Neuronal stem cell (in vitro differentiated cells): Measurements from ENCODE around the gene RAP1GAP.

ENCODE experiments used
- DNase-seq: peaks from one replicate; pipeline ENCODE4 v3.0.0-alpha.2; 2013; ENCODE audit warnings: low spot score
- H2AFZ ChIP-seq: one replicate; pipeline ENCODE4 v1.6.1; 2013; ENCODE audit warnings: mild to moderate bottlenecking, low read length, inconsistent platforms
- H2AK5ac ChIP-seq: 2 replicates; pipeline ENCODE4 v1.6.1; 2013; ENCODE audit warnings: low read depth, mild to moderate bottlenecking, inconsistent platforms, low read length, moderate library complexity, mixed read lengths
- H2BK120ac ChIP-seq: 2 replicates; pipeline ENCODE4 v1.6.1; 2013; ENCODE audit warnings: low read depth, mild to moderate bottlenecking, inconsistent platforms, low read length, moderate library complexity, mixed read lengths
- H2BK12ac ChIP-seq: one replicate; pipeline ENCODE4 v1.6.1; 2013; ENCODE audit warnings: low read length, inconsistent platforms
- H2BK15ac ChIP-seq: 2 replicates; pipeline ENCODE4 v1.6.1; 2013; ENCODE audit warnings: mild to moderate bottlenecking, low read length, inconsistent platforms, mixed read lengths
- H2BK5ac ChIP-seq: one replicate; pipeline ENCODE4 v1.6.1; 2013; ENCODE audit warnings: inconsistent platforms, mild to moderate bottlenecking, low read length, moderate library complexity
- H3K14ac ChIP-seq: one replicate; pipeline ENCODE4 v1.6.1; 2013; ENCODE audit warnings: low read length, inconsistent platforms
- H3K18ac ChIP-seq: 2 replicates; pipeline ENCODE4 v1.6.1; 2013; ENCODE audit warnings: low read length, inconsistent platforms
- H3K23ac ChIP-seq: 2 replicates; pipeline ENCODE4 v1.6.1; 2013; ENCODE audit warnings: low read depth, mild to moderate bottlenecking, mixed read lengths, low read length, inconsistent platforms; ENCODE audit not compliant: poor library complexity
- H3K27ac ChIP-seq: replicated peaks from 3 replicates; pipeline ENCODE4 v1.5.1; 2013; ENCODE audit warnings: low read length, inconsistent platforms
- H3K27me3 ChIP-seq, 3 experiments: 2 replicates each; pipeline ENCODE4 v1.6.1; 2013; ENCODE audit warnings: low read length in 3 of 3, mild to moderate bottlenecking in 2 of 3, inconsistent platforms in 1 of 3, low read depth in 1 of 3, mixed read lengths in 1 of 3, moderate library complexity in 1 of 3; ENCODE audit not compliant: control insufficient read depth in 3 of 3, insufficient read depth in 3 of 3
- H3K36me3 ChIP-seq, 2 donors: replicated peaks in 1 of 2; 2 replicates each; pipeline ENCODE4 v1.6.1; 2013; ENCODE audit warnings: low read length in 2 of 2; ENCODE audit not compliant: control insufficient read depth in 2 of 2, insufficient read depth in 2 of 2
- H3K4ac ChIP-seq: 2 replicates; pipeline ENCODE4 v1.6.1; 2013; ENCODE audit warnings: inconsistent platforms, mild to moderate bottlenecking, low read length, moderate library complexity
- H3K4me1 ChIP-seq, 2 donors: 1 replicate in 1 of 2; 2 replicates in 1 of 2; pipeline ENCODE4 v1.6.1; 2013; ENCODE audit warnings: low read length in 2 of 2, low read depth in 1 of 2; ENCODE audit not compliant: control insufficient read depth in 2 of 2, insufficient read depth in 1 of 2
- H3K4me2 ChIP-seq: one replicate; pipeline ENCODE4 v1.6.1; 2013; ENCODE audit warnings: mild to moderate bottlenecking, low read length, inconsistent platforms; ENCODE audit not compliant: insufficient read depth, poor library complexity, severe bottlenecking
- H3K4me3 ChIP-seq, 2 donors: 2 replicates each; pipeline ENCODE4 v1.5.1; 2013; ENCODE audit warnings: low read length in 2 of 2, mild to moderate bottlenecking in 2 of 2, inconsistent platforms in 1 of 2, moderate library complexity in 1 of 2
- H3K79me1 ChIP-seq: one replicate; pipeline ENCODE4 v1.6.1; 2013; ENCODE audit warnings: low read depth, mild to moderate bottlenecking, inconsistent platforms, low read length, moderate library complexity
- H3K9ac ChIP-seq: one replicate; pipeline ENCODE4 v1.6.1; 2013; ENCODE audit warnings: mild to moderate bottlenecking, low read depth, low read length, inconsistent platforms; ENCODE audit not compliant: poor library complexity
- H3K9me3 ChIP-seq, 2 donors: replicated peaks in 1 of 2; 2 replicates each; pipeline versions ENCODE3 to v1.6.1; 2013; ENCODE audit warnings: low read length in 2 of 2, mild to moderate bottlenecking in 2 of 2, inconsistent platforms in 1 of 2, low read depth in 1 of 2, mixed read lengths in 1 of 2, moderate library complexity in 1 of 2; ENCODE audit not compliant: control insufficient read depth in 2 of 2, insufficient read depth in 1 of 2
- H4K8ac ChIP-seq: one replicate; pipeline ENCODE4 v1.6.1; 2013; ENCODE audit warnings: low read depth, mild to moderate bottlenecking, inconsistent platforms, low read length, moderate library complexity
- H4K91ac ChIP-seq: one replicate; pipeline ENCODE4 v1.6.1; 2013; ENCODE audit warnings: low read length, low read depth, mild to moderate bottlenecking, inconsistent platforms; ENCODE audit not compliant: poor library complexity
- WGBS, 2 donors: extraction: QIAGEN DNeasy Blood & Tissue Kit; methylation state at CpG; one replicate each; pipeline ENCODE4 v1.1.7; 2013; ENCODE audit warnings: missing lambda C conversion rate in 2 of 2, mixed read lengths in 1 of 2; ENCODE audit not compliant: insufficient read length in 2 of 2, insufficient replicate concordance in 1 of 2; ENCODE audit errors: extremely low coverage in 2 of 2; 5-methylcytosine and 5-hydroxymethylcytosine counted together

RAP1GAP gene

DNA sequence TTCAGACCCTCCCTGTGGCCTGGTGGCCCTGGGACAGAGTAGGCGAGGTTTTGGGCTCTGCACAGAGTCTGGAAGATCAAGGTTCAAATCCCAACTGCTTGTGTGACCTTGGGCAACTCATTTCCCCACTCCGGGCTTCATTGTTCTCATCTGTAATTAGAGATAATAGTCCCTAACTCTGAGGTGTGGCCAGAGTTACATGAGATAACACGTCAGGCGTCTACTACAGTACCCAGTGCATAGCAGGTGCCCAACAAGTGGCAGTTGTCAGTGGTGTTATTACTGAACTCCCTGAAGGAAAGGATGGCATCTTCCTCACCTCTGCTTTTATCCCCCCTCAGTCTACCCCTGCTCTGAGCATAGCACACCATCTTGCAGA is 20.8 kb downstream of the RAP1GAP start:
- Histone ChIP-seq H3K4me1 (peaks cover 10 to 12% of the 10 kb centered on the region in 2 donors), H2BK5ac (no peak overlapping the region), H3K14ac (no peak overlapping the region), H2BK12ac (no peak overlapping the region), H3K4me3 (no peak overlapping the region), H2AFZ (no peak overlapping the region), H3K4me2 (no peak overlapping the region), H3K27ac (no peak overlapping the region), H3K4ac (no peak overlapping the region), H2BK15ac (no peak overlapping the region), H3K36me3 (no peaks in the 10 kb centered on the region), H2AK5ac (no peak overlapping the region), H3K18ac (no peak overlapping the region), H3K79me1 (peaks cover 2% of the 10 kb centered on the region), H2BK120ac (no peak overlapping the region), H3K9me3 (no peaks in the 10 kb centered on the region), H3K9ac (no peak overlapping the region), H3K23ac (no peak overlapping the region), H4K91ac (no peak overlapping the region), H4K8ac (no peak overlapping the region), H3K27me3 (peaks cover 0 to 34% (median 12%) of the 10 kb centered on the region in 3 experiments)
- no CpG with 5 or more reads among the region's 4 CpGs for WGBS, 2 donors
- no peak for DNase-seq

DNA sequence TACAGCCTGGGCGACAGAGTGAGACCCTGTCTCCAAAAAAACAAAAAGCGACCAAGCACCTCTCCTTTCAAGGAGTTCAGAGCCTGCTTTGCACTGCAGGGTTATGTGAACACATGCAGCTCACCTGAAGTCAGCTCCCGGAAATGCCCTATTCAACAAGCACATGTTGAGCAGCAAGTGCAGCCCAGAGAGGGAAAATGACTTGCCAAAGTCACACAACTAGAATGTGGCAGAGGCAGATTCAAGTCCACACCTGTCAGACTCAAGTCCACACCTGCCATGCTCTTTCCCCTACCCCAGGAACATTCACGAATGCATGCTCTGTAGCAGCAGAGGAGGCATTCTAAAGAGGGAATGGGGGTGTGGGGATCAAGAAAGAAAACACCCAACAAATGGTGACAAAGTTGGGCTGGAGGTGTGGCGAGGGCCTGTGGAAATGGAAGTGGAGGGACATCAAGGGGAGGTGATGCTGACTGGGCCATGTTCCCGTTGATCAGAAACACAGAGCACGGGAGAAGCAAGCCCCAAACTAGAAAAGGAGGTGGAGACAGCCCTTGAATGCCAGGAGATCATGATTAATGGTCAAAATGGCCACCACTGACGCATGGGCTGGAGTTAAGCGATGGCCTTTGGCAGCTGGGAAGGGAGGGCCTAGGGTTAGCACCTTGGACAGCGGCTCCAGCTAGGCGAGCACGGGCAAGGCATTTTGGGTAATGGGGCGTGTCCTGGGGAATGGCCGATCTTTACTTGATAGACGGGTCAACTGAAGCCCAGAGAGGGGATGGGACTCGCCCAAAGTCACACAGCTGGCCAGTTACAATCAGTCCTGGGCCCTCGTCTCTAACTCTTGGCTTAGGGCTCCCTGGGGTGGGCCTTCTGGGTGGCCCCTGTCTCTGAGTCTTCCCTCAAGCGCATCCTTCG is 21.5 kb downstream of the RAP1GAP start:
- peak; percentile 80 for DNase-seq
- no peaks in the 10 kb centered on the region for H3K36me3 ChIP-seq
- no peak overlapping the region for H3K14ac ChIP-seq
- no peak overlapping the region for H3K4me3 ChIP-seq
- no peak overlapping the region for H2AK5ac ChIP-seq
- H2BK5ac ChIP-seq: no peak overlapping the region
- H2BK12ac ChIP-seq: no peak overlapping the region
- H3K23ac ChIP-seq: no peak overlapping the region
- no peak overlapping the region for H3K27ac ChIP-seq
- H2AFZ ChIP-seq: no peak overlapping the region
- no peak overlapping the region for H2BK120ac ChIP-seq
- no peak overlapping the region for H3K4me2 ChIP-seq
- peaks cover 10 to 12% of the 10 kb centered on the region in 2 donors for H3K4me1 ChIP-seq
- no peak overlapping the region for H2BK15ac ChIP-seq
- no peak overlapping the region for H4K91ac ChIP-seq
- H3K9ac ChIP-seq: no peak overlapping the region
- H3K18ac ChIP-seq: no peak overlapping the region
- no CpG with 5 or more reads among the region's 19 CpGs for WGBS, 2 donors
- no peak overlapping the region for H3K4ac ChIP-seq
- H4K8ac ChIP-seq: no peak overlapping the region
- H3K27me3 ChIP-seq: peaks cover 0 to 27% (median 12%) of the 10 kb centered on the region in 3 experiments
- H3K79me1 ChIP-seq: peaks cover 2% of the 10 kb centered on the region
- H3K9me3 ChIP-seq: no peaks in the 10 kb centered on the region

DNA sequence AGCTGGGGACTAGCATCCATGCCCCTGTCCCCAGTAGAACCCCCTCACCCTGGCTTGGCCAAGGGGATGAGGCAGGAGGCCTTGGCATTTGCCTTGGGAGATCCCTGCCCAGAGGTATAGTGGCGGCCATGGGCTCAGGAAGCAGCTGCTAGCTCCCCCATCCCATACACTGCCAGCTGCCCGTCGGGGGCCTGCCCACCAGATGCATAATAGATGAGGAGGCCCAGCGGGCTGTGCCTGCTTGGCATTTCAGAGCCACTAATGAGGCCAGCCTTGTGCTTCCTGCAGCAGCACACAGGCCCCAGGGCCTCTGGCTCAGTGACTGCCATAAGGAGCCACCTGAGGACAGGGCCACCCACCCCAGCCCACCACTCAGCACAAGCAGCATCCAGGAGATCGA is 23.6 kb downstream of the RAP1GAP start:
- no peaks in the 10 kb centered on the region for H3K36me3 ChIP-seq
- peaks cover 0 to 12% (median 0%) of the 10 kb centered on the region in 3 experiments for H3K27me3 ChIP-seq
- no peak overlapping the region for H3K23ac ChIP-seq
- peak overlapping the region; percentile 8 for H2BK12ac ChIP-seq
- H3K14ac ChIP-seq: no peak overlapping the region
- peaks cover 0 to 5% of the 10 kb centered on the region in 2 donors for H3K4me1 ChIP-seq
- H4K8ac ChIP-seq: no peak overlapping the region
- DNase-seq: no peak
- no peak overlapping the region for H4K91ac ChIP-seq
- peak overlapping the region; percentile 47 for H3K9ac ChIP-seq
- H3K27ac ChIP-seq: no peak overlapping the region
- H2BK15ac ChIP-seq: no peak overlapping the region
- H2BK5ac ChIP-seq: no peak overlapping the region
- no peak overlapping the region for H2AK5ac ChIP-seq
- WGBS, 2 donors: no CpG with 5 or more reads among the region's 5 CpGs
- H3K4me2 ChIP-seq: no peak overlapping the region
- no peaks in the 10 kb centered on the region for H3K79me1 ChIP-seq
- H2BK120ac ChIP-seq: no peak overlapping the region
- no peak overlapping the region for H2AFZ ChIP-seq
- no peak overlapping the region for H3K18ac ChIP-seq
- H3K4ac ChIP-seq: no peak overlapping the region
- H3K4me3 ChIP-seq: no peak overlapping the region
- no peaks in the 10 kb centered on the region for H3K9me3 ChIP-seq

DNA sequence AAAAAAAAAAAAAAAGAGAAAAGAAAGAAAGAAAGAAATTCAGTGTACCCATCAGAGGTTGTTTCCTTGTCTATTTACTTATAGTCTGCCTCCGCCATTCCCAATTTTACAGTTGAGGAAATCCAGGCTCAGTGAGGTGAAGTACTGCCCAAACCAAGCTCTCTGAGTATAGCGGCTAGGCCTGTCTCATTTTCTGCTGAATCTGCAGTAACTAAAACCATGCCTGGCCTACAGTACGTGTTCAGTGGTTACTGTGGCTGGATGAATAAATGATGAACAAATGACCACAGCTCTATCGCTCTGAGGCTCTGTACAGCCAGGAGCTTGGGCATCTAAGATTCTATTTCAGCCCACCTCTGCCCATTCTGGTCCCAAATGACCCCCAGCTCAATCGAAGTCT is 24.3 kb downstream of the RAP1GAP start:
- no peak overlapping the region for H3K4ac ChIP-seq
- no peak for DNase-seq
- H4K8ac ChIP-seq: no peak overlapping the region
- no peak overlapping the region for H2BK15ac ChIP-seq
- no peaks in the 10 kb centered on the region for H3K9me3 ChIP-seq
- H3K14ac ChIP-seq: no peak overlapping the region
- H3K27me3 ChIP-seq: peaks cover 0 to 12% (median 0%) of the 10 kb centered on the region in 3 experiments
- no peak overlapping the region for H3K27ac ChIP-seq
- H4K91ac ChIP-seq: no peak overlapping the region
- H3K18ac ChIP-seq: no peak overlapping the region
- no peaks in the 10 kb centered on the region for H3K79me1 ChIP-seq
- H3K9ac ChIP-seq: no peak overlapping the region
- no peak overlapping the region for H3K4me3 ChIP-seq
- no peak overlapping the region for H2AK5ac ChIP-seq
- no CpG with 5 or more reads among the region's 5 CpGs for WGBS, 2 donors
- no peak overlapping the region for H3K23ac ChIP-seq
- no peak overlapping the region for H3K4me2 ChIP-seq
- H3K4me1 ChIP-seq: peaks cover 0 to 3% of the 10 kb centered on the region in 2 donors
- no peak overlapping the region for H2BK5ac ChIP-seq
- H3K36me3 ChIP-seq: no peaks in the 10 kb centered on the region
- H2AFZ ChIP-seq: no peak overlapping the region
- no peak overlapping the region for H2BK12ac ChIP-seq
- no peak overlapping the region for H2BK120ac ChIP-seq
